ENCODE results near the gene CALML3.

CALML3 gene

DNA sequence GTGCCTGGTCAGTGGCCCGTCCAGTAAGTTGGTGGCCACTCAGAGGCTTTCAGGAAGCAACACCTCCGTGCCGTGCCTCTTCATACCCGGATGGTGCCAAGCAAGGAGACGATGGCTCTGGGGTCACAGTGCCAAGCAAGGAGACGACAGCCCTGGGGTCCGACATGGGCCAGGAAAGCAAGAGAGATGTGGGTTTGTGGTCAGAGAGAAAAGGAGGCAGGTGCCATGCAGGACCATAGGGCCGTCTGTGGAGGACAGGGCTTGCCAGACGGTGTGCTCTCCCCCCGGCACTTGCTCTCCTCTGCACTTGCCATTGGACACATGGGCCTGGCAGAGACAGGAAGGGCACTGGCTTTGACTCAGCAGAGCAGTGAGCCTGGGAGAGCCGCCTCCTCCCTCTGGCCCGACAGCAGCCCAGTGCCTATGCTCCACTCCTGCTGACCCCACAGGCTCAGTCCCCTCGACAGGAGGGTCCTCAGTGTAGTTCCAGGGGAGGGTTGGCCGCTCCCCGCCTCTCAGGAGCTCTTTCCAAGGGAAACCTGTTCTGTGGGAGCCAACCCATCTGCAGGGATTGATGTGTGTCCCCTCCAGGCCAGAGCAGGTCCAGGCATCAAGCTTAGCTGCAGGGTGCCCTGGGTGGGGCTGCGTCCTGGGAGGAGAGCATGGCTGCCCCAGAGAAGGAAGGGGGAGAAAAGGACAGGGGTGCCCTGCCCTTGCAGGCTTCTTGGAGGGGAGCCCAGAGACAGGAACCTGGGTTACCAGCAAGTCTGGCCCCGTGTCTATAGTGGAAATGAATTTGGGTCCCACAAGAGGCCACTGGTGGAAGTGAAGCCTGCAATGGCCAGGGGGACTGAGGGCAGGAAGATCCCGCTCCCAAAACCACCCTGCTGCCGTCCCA lies 17.8 kb upstream of the CALML3 start:
- DNase-seq (ENCODE audit: low spot score): no peak

DNA sequence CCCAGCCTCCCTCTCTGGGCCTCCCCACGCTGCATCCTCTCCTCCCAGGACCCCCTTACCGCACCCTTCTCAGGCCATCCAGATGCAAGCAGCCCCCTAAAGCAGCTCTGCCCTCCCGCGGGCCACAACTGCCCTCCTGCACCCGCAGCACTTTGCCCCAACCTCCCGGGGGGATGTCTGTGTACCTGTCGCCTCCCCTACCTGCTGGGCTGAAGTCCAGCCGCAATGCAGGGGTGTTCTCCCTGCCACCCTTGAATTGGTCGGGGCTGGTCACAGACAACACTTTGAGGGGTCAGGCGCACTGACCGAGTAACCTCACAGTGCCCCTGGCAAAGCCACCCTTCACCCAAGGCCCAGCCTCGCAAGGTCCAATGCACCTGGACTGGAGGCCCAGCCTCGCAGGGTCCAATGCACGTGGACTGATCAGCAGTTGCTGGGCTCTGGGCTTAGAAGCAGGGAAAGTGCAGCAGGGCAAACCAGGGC lies 17.1 kb upstream of the CALML3 start:
- DNase-seq (ENCODE audit: low spot score): no peak

DNA sequence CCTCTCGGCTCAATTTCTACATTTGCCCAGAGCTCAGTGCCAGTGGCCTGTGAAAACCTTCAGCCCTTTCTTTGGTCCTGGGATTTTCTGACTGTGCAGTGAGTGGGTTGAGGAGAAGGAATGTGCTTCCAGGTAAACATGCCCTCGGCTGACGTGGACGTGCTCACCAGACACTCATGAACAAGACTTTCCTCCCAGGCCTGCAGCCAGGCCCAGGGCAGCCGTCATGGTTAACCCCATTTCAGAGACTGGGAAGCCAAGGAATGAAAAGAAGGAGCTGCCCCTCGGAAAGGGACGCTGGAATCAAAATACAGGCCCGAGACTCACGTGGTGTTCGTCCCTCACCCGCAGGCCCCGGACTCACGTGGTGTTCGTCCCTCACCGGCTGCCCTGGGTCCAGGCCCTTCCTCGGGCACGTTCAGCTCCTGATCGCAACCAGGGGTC lies 16.6 kb upstream of the CALML3 start:
- no peak for DNase-seq (ENCODE audit: low spot score)

DNA sequence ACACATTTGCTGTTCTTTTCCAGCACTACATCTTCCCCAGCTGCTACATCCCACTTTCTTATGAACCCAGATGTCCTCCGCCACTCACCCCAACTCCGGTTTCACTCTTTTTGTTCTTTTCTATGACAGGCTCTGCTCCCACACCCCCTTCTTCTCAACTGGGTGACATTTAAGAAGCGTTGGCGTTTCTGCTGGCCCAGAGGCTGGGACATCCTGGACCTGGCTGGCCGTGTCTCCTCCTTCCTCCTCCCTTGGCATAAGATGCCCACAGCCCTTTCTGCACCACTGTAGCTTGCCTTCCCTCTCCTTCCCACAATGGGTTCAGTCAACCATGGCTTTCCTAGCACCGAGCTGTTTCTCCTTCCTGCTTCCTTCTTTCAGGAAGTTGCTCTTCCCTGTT lies 16.0 kb upstream of the CALML3 start:
- DNase-seq (ENCODE audit: low spot score): no peak

DNA sequence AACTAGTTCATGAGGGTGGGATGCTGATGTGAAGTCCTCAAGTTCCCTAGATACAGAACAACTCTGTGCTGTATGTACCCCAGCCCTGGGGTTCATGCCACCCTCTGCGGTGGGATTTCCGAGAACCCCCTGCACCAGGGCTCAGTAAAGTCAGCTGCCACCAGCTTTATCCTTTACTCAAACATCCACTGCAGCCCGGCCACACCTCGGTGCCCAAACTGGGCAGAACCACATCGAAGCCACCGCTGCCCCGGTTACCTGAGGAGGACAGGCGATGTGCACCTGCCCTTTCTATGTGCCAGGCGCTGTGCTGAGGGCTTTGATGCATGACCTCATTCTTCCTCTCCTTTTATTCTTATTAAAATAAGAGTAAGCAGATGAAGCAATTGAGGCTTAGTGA lies 15.5 kb upstream of the CALML3 start:
- no peak for DNase-seq (ENCODE audit: low spot score)

DNA sequence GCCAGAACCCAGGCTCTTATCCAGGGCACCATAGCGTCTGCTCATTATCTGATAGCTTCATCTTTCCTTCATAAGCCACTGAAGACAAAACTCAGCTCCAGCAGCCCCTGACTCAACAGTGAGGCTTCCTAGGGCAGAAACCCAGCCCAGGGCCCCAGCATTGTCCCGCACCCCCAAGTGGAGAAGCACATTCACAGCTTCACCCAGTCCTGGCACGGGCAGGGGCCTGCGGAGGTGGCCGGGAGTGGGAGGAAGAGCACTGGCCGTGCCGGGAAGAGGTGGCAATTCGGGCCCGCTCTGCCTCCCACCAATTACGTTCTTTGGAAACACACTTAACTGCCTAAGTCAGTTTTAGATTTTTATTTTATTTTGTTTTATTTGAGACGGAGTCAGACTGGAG lies 15.1 kb upstream of the CALML3 start:
- no peak for DNase-seq (ENCODE audit: low spot score)

DNA sequence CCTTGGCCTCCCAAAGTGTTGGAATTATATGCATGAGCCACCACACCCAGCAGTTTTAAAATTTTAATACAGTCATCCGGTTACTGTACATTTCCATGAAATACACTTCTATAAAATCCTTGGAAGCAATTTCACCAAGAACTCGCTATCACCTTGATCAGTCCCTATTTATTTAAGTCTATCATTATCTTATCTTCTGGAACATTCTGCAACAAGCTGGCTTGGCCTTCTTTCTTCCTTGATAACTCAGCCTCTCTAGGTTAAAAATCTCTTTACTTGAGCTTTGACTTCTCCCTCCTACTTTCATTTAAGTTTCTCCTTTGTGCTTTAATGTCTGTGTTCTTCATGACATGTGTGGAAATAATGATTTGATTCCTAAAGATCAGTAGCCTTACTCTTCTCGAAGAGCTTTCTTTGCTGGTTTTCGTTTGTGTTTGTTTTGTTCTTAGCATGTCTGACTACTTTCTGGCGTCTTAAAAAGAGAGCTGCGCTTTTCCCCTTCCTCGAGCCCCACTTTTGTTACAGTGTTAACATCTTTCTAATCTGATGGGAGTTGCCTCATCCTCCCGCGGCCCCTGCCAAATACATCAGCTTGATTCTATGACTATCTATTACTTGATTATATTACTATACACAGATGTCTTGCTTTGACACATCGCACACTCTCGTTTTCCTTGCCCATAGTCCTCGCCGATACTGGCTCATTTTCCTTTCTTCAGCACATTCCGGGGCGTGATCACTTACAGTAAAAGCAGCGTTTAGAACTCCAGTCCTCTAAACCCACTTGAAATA lies 14.3 kb upstream of the CALML3 start:
- no peak for DNase-seq (ENCODE audit: low spot score)

DNA sequence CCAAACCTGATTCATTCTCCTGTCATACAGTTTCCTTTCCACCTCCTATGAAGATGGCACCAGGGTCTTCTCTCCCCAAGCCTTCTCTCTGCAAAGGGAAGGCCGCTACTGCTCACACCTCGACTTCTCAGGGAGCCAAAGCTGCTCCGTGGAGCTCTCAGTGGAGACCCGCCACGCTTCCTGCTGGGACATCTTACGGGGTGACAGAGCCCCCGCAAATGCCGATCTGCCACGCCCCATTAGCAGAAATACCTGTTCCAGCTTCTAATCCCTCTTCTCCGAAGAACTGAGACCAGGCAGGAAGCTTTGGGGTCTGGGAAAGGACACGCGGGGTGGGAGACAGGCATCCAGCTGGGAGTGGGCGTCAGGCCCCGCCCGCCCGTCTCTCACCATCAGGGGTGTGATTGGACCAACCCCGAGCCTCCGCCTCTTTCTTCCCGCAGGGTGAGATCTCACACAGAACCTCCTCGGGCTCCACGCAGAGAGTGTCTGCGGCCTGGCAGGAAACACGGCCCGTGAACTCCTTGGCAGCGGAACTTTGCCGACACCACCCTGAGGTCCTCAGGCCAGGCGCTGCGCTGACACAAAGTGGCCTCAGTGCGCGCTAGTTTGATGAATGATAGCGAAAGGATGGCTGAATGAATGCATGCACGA lies 13.4 kb upstream of the CALML3 start:
- DNase-seq (ENCODE audit: low spot score): no peak

DNA sequence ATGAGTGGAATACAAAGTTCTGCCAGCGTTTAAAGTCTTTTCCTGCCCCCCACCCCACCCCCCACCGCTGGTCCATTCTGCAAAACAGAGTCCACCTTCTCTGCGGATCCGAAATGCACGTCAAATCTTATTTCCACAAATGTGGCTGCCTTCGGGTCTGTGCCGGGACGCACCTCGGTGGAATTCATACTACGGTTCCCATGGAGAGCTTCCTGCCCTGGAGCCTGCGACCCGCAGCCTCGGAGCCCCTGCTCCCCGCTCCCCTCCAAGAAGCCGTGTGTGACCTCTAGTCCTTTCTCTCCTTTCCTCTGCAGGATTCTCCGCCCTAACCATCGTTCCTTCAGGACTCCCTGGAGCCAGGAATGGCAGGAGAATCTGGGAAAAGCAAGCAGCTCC lies 12.9 kb upstream of the CALML3 start:
- DNase-seq (ENCODE audit: low spot score): no peak

DNA sequence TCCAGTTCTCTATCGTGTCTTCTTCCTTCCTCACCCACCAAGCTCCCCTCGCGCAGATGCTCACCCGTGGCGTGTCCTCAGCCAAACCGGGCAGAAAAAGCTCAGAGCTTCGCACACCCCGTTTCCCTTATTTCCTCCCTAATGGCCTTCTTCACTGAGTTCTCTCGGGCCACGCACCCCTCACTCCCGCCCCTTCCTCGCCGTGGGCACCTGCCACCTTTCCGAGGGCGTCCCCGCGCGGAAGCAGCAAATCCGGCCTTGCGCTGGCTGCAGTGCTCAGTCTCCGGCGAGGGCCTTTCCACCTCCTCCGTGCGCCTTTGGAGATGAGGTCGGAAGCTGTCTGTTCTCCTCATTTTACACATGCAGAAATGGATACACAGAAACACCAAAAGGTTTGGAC lies 12.4 kb upstream of the CALML3 start:
- no peak for DNase-seq (ENCODE audit: low spot score)

DNA sequence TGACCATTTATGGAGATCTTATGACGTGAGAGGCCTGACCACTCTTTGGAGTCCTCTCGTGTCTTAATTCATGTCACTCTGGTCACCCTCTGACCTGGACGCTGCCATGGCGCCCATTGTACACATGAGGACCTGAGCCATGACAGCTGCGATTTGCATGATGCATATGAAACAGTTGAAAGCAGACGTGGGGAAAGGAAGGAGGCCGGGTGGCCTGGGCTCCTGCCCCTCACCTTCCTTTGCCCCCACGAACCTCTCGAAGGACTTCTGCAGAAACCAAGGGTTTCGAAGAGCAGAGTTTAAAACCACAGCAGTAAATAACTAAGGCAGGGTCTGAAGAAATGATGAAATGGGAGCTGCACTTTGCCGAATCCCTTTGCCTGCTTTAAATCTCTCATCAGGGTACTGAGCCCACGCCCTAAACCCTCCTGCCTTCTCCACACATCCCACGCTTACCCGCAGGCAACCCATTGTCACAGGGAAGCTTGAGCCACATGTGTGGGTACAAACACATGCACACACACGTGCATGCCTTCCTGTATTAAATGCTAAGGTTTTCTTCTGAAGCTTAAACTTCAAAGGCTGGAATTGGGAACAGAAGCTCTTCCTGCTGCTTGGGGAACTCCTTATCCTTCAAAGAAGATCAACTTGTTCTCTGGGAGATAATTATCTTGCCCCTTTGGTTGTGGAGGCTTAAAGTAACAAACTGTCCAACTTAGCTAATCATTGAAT lies 11.7 kb upstream of the CALML3 start:
- no peak for DNase-seq (ENCODE audit: low spot score)

DNA sequence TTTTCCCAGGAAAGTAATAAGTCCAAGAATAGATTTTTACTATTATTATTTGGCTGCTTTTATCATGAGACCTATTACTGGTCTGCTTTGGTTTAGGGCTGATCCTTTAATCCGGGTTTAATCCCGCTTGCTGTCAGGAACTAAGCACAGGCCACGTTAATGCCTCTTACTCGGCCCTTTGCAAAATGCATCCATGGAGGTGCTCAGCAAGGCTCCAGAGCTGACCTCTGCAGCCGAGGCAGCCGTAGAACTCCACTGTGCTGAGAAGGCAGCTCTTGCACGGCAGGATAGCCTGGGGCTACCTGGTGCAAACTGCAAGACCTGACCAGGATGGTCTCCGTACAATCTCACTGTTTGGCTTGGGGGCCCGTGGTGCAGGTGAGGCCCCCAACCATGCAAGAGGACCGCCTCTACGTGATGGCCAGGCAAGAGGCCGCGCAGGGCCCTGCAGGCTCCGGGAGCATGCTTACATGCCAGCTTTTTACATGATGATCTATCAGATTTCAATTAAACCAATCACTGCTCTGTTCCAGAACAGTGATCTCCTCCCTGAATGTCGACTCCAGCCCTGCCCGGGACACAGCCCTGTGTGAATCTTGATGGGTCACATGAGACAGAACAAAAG lies 10.4 kb upstream of the CALML3 start:
- DNase-seq (ENCODE audit: low spot score): no peak

DNA sequence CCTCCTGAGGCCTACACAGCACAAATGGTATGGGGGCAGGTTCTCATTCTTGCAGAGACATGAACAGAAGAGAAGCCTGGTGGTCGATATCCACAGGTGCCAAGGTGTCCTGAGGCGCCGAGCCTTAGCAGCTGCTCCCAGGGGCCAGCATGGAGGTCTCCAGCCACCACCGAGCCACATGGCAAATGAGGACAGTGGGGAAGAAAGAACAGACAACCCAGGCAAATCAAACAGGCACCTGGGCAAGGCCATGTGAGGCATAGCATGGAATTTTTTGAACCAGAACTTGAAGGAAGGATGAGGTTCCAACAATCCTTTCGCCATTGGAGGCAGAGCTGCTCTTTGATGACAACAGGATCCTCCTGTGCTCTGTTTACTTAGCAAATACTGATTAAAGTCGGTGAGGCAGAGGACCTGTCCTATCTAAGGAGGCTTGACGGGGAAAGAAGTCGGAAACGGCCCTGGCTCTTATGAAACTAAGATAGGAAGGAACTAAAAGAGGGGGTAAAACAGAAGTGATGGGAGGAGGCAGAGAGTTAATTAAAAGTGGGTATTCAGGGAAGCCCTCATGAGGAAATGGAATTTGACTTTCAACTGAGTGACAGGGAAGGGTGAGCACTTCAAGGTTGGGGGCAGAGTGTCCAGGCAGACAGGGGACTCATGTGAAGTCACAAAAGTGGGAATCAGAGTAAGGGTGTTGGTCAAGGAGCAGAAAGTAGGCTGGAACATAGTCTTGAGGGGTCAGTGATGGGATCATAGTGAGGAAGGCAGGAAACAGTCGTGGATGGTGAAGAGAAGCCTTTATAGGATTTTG lies 8.6 kb upstream of the CALML3 start:
- no peak for DNase-seq (ENCODE audit: low spot score)

DNA sequence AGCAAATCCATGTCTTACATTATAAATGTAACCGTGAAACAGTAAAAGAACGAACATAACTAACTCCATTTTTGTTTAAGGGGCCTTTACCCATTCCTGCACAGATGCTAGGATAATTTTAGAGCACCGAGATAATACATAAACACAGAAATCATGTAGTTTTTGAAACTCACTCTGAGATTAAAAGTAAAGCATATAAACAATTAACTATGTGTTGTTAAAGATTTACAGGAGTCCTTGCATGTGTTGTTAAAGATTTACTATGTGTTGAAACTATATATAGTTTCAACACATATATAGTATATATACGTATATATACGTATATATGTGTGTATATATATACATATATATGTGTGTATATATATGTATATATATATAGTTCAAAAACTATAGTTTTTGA lies 7.2 kb upstream of the CALML3 start:
- DNase-seq (ENCODE audit: low spot score): no peak

DNA sequence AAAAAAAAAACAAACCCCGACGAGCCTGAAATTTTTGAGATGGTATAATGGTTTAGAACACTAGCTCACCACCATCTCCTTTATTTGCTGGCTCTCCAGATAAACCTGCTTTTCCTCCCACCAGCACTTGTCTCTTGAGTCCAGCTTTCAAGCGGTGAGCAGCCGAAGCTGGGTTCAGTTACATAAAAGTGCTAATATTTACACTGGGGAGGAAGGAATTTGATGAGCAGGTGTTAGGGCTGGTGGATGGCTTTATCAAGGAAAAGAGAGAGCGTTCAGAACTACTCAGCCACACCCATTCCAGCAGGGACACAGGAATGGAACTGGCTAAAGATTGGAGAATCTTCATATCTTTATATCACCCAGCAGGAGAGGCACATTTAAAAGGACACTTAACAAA lies 6.6 kb upstream of the CALML3 start:
- DNase-seq (ENCODE audit: low spot score): no peak

DNA sequence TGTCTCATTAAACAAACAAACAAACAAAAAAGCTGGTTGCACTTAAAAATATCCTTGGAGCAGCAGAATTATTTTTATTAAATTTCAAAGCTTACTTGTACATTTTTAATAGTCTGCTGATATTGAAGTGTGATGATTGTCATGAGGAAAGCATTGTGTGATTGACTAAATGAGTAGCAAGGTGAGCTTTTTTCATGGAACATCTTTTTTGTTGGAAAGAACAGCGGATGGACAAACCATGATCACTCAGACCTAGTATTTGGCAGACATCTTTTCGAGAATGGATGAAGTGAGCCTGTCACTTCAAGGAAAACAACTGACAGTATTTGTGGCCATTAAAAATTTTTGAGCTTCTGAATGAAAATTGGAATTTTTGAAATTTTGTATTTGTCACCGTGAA lies 5.7 kb upstream of the CALML3 start:
- no peak for DNase-seq (ENCODE audit: low spot score)

DNA sequence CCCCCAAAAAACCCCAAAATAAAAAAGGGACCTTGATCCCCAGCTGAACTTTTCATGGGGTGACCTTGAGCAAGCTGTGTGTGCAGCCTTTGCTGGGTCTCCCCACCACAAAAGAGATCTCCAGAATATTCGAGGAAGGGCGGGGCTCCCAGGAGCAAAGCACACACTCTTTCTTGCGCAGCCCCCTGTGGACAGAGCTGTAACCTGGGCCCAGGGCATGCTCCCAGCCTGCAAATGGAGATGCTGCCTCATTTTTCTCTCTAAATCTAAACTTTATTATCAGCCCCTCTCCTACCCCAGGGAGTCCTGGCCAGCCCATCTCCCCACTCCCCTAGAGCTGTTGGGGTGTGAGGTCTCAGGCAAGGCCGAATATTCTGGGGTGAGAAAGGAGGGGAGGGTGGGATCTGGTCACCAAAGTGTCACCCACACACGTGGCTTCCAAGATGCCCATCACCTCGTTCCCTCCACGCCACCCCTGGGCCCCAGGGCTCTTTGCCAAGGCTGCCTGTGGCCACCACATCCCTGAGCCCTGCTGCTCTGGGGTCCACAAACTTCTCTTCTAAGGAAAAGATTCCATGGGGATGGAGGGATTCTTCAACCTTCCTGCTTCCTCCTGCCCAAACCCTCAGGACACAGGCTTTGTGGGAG lies 1.7 kb upstream of the CALML3 start:
- DNase-seq (ENCODE audit: low spot score): no peak

DNA sequence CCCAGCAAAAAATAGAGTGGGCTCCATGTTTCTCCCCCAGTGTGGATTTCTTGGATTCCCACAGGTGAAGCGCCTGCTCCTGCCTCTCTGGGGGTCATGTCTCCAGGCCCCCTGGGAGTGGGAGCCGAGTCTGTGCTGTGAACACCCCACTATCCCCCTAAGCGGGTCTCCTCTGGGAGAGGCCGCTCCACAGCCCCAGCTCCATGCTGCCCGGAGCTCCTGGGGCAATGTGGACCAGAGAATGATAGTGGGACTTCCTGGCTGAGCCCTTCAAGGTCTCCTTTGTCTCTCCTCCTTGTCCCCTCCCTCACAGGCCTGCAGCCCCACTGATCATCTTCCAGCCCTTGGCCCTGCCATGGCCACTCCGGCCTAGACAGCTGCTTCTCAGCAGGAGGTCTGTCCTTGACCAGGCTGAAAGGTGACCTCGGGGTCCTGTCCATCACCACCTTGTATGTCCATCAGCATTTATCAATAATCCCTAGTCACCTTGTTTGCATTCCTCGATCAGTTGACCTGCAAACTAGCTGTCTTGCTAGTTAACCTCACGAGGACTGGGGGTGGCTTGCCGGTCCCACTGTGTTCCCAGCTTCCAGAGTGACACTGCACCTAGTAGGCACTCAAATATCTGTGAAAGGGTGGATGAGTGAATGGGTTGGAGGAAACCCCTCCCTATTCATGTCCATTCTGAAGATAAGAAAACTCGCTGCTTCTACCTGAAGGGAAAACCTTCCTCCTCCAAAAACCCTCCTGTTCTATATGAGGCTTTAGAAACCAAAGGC lies 776 bp upstream of the CALML3 start:
- no peak for DNase-seq (ENCODE audit: low spot score)
